ENCODE measurements around the gene AGBL4.

AGBL4 gene

GRCh38 chr1:48644905-48645605 is 1378.7 kb downstream of the AGBL4 start:
- no peak for TF ChIP-seq CTCF (conservative IDR thresholded peaks at IDR 0.05; ENCODE audit: low read length)
- H3K4me3 ChIP-seq (ENCODE audit: low read length), result no peak overlapping the region
- no peak for DNase-seq (ENCODE audit: low read depth)

GRCh38 chr1:48644190-48644900 is 1379.4 kb downstream of the AGBL4 start:
- TF ChIP-seq CTCF (conservative IDR thresholded peaks at IDR 0.05; ENCODE audit: low read length), result no peak

DNA sequence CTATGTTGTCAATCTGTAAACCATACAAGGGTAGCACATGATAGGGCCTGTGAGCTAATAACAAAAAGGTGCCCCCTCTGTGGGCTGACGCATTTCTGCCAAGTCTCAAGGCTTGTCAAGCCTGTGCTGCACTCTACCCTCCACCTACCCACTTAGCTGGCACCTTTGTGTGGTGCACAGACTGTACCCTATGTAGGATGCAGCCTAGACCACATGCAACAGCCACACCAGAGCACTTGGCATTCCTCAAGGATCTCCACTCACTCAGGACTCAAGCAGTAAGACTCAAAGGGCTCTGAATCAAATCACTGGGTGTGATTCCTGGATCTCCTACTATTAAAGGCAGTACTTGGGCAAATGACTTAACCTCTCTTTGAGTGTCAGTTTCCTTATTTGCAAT is 1380.6 kb downstream of the AGBL4 start:
- no peak for TF ChIP-seq CTCF (conservative IDR thresholded peaks at IDR 0.05; ENCODE audit: low read length)
- H3K4me3 ChIP-seq (ENCODE audit: low read length), result no peak overlapping the region
- no peak for DNase-seq (ENCODE audit: low read depth)

More at GRCh38 chr1:48644190-48644900, 1379.4 kb downstream of the AGBL4 start:
- no peak for DNase-seq (ENCODE audit: low read depth)
- no peak overlapping the region for H3K4me3 ChIP-seq (ENCODE audit: low read length)

- no peak overlapping the region for H3K4me3 ChIP-seq (ENCODE audit: low read length)
- no peak for DNase-seq (ENCODE audit: low read depth)
- TF ChIP-seq CTCF (conservative IDR thresholded peaks at IDR 0.05; ENCODE audit: low read length), result no peak
Observed at GRCh38 chr1:48640836-48641492, 1382.8 kb downstream of the AGBL4 start.

DNA sequence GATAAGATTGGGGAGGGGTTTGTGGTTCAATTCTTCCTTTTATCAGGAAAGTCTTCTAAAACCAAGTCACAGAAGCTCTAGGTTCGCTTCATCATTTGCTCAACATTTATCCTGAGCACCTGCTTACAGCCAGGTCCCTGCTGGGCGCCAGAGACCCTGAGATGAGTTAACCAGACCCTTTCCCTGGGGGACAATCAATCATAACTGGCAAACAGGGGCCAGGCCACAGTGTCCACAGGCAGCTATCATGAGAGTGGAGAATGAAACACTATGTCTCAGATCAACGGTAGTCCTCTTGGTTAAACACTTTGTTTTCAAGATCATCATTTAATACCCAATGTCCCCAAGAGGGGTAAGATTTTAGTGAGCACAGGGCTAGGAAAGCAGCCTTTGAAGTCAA is 1393.9 kb downstream of the AGBL4 start:
- no peak for TF ChIP-seq CTCF (conservative IDR thresholded peaks at IDR 0.05; ENCODE audit: low read length)
- DNase-seq (ENCODE audit: low read depth), result no peak

DNA sequence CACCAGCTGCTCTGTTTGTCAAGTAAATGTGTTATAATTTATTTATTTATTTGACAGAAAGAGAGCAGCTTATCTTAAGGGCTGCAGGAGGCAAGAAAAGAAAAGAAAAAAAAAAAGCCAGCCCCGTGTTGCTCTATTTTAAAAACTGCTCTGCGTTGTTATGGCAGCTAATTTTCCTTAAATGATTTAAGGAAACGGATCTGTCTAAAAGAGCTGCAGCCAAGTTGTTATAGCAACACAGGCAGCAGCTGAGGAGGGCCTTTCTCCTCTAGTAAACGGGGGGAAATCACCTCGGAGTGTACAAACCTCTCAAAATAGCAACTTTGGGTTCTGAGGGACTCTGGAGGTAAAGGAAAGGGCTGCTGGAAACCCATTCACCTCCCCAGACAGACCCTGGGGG is 1396.3 kb downstream of the AGBL4 start:
- no peak for DNase-seq (ENCODE audit: low read depth)
- TF ChIP-seq CTCF (conservative IDR thresholded peaks at IDR 0.05; ENCODE audit: low read length), result no peak

More for the DNA sequence above, 1393.9 kb downstream of the AGBL4 start:
- no peak overlapping the region for H3K4me3 ChIP-seq (ENCODE audit: low read length)

More for the DNA sequence above, 1396.3 kb downstream of the AGBL4 start:
- H3K4me3 ChIP-seq (ENCODE audit: low read length), result no peak overlapping the region
